ENCODE measurements around the gene FEZ2.

FEZ2 gene

GRCh38 chr2:36516136-36516870 lies 81.7 kb downstream of the FEZ2 start:
- Histone ChIP-seq H3F3A (ENCODE audit: control insufficient read depth, insufficient read depth) (no peaks in the 10 kb centered on the region), H3K27me3 (ENCODE audit: control insufficient read depth, low read length) (no peaks in the 10 kb centered on the region), H3K27ac (ENCODE audit: low read depth, low read length) (no peak overlapping the region), H3K4me1 (ENCODE audit: control insufficient read depth, low read length) (no peaks in the 10 kb centered on the region), H4K20me1 (ENCODE audit: control insufficient read depth, insufficient read depth, low read depth, low read length) (no peaks in the 10 kb centered on the region), H3K4me2 (ENCODE audit: low read length) (no peak overlapping the region), H3K4me3 (ENCODE audit: low read length) (no peak overlapping the region), H3K36me3 (ENCODE audit: control insufficient read depth, low read length) (peaks cover 89% of the 10 kb centered on the region), H3K9me3 (ENCODE audit: control insufficient read depth, insufficient read depth, low read length) (no peaks in the 10 kb centered on the region), H3K9me2 (replicated peaks; ENCODE audit: control insufficient read depth, low read length) (no peaks in the 10 kb centered on the region), H3K79me2 (ENCODE audit: control insufficient read depth, low read length) (no peaks in the 10 kb centered on the region)
- TF ChIP-seq CTCF (IDR thresholded peaks at IDR 0.05; ENCODE audit: low read depth, low read length, poor library complexity, severe bottlenecking) (no peak), EZH2phosphoT487 (IDR thresholded peaks at IDR 0.05; ENCODE audit: borderline replicate concordance, low read length) (no peak)

- no peaks in the 10 kb centered on the region for H3K79me2 ChIP-seq (ENCODE audit: control insufficient read depth, low read length)
- no peaks in the 10 kb centered on the region for H3K27me3 ChIP-seq (ENCODE audit: control insufficient read depth, low read length)
- H3K36me3 ChIP-seq (ENCODE audit: control insufficient read depth, low read length): peaks cover 84% of the 10 kb centered on the region
- no peak overlapping the region for H3K4me2 ChIP-seq (ENCODE audit: low read length)
- H4K20me1 ChIP-seq (ENCODE audit: control insufficient read depth, insufficient read depth, low read depth, low read length): no peaks in the 10 kb centered on the region
- H3F3A ChIP-seq (ENCODE audit: control insufficient read depth, insufficient read depth): no peaks in the 10 kb centered on the region
- H3K4me3 ChIP-seq (ENCODE audit: low read length): no peak overlapping the region
- no peaks in the 10 kb centered on the region for H3K9me3 ChIP-seq (ENCODE audit: control insufficient read depth, insufficient read depth, low read length)
- no peak overlapping the region for H3K27ac ChIP-seq (ENCODE audit: low read depth, low read length)
- H3K9me2 ChIP-seq (replicated peaks; ENCODE audit: control insufficient read depth, low read length): no peaks in the 10 kb centered on the region
- no peaks in the 10 kb centered on the region for H3K4me1 ChIP-seq (ENCODE audit: control insufficient read depth, low read length)
- TF ChIP-seq CTCF (IDR thresholded peaks at IDR 0.05; ENCODE audit: low read depth, low read length, poor library complexity, severe bottlenecking) (no peak), EZH2phosphoT487 (IDR thresholded peaks at IDR 0.05; ENCODE audit: borderline replicate concordance, low read length) (no peak)
Measured at GRCh38 chr2:36515538-36515937, 82.4 kb downstream of the FEZ2 start.

DNA sequence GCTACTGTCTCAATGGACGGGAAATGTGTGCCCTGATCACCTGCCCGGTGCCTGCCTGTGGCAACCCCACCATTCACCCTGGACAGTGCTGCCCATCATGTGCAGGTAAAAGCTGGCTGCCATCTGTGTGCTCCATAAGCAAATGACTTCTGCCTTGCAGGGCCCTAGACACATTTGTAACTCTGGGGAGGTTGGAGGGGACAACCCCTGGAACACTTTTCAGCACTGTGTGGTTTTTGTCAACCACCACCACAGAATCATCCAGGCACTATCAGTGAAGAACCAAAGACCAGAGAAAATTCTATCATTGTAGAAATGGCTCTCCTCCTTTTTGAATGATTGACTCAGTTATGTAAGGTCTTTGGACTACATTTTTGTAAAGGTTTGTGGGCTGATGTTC lies 84.3 kb downstream of the FEZ2 start:
- H3K4me1 ChIP-seq (ENCODE audit: control insufficient read depth, low read length): no peaks in the 10 kb centered on the region
- H3K27me3 ChIP-seq (ENCODE audit: control insufficient read depth, low read length): no peaks in the 10 kb centered on the region
- H3K4me3 ChIP-seq (ENCODE audit: low read length): no peak overlapping the region
- TF ChIP-seq CTCF (IDR thresholded peaks at IDR 0.05; ENCODE audit: low read depth, low read length, poor library complexity, severe bottlenecking): no peak
- no peak for TF ChIP-seq EZH2phosphoT487 (IDR thresholded peaks at IDR 0.05; ENCODE audit: borderline replicate concordance, low read length)
- no peaks in the 10 kb centered on the region for H3K9me2 ChIP-seq (replicated peaks; ENCODE audit: control insufficient read depth, low read length)
- no peak overlapping the region for H3K27ac ChIP-seq (ENCODE audit: low read depth, low read length)
- no peaks in the 10 kb centered on the region for H3K79me2 ChIP-seq (ENCODE audit: control insufficient read depth, low read length)
- peaks cover 81% of the 10 kb centered on the region for H3K36me3 ChIP-seq (ENCODE audit: control insufficient read depth, low read length)
- H3K4me2 ChIP-seq (ENCODE audit: low read length): no peak overlapping the region
- no peaks in the 10 kb centered on the region for H3F3A ChIP-seq (ENCODE audit: control insufficient read depth, insufficient read depth)
- H4K20me1 ChIP-seq (ENCODE audit: control insufficient read depth, insufficient read depth, low read depth, low read length): no peaks in the 10 kb centered on the region
- H3K9me3 ChIP-seq (ENCODE audit: control insufficient read depth, insufficient read depth, low read length): no peaks in the 10 kb centered on the region
